ENCODE data around the gene STAMBP. TPM values are rescaled to one million over a fixed set of nuclear protein-coding genes. Genes with fewer than 3 reads are reported as not detected.
A peak's percentile ranks its signal among the peaks of the same experiment; 100 is the strongest.

STAMBP gene
- total and polyA plus RNA-seq, 2 donors (not counting 3 experiments of a cell fraction or from before 2014, with no cell fraction given) = 18.0 to 21.3 TPM

DNA sequence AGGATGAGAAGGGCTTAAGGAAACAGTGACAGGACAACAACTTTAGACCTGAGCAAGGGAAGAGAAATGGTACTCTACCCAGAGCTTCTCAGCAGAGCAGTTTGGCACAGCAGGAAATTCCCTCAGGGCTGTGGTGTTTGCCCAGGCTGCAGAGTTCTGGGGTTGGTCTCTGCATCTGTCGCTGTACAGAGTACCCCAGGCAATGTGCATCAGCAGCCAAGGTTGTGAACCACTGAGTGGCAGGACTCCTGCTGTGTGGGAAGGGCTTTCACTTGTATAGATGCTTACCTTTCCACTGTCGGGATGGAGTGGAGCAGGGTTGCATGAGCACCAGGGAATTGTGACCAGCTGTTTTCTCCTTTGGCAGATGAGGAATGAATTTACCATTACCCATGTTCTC is 21.2 kb downstream of the STAMBP start:
- H3K4me2 ChIP-seq (ENCODE audit: insufficient read depth, low read length) = no peak overlapping the region
- DNase-seq (ENCODE audit: low read depth, low spot score) (no peak), FAIRE-seq (no peak)
- ChIA-PET POLR2A (no interaction called here), CTCF (no interaction called here)
- no TSS peak for BruUV-seq (replicated peaks)
- H4K20me1 ChIP-seq (replicated peaks; ENCODE audit: control insufficient read depth, extremely low read depth, insufficient read depth, low read length) = no peaks in the 10 kb centered on the region
- no peaks in the 10 kb centered on the region for H3K27me3 ChIP-seq (ENCODE audit: control insufficient read depth in 2 of 2, insufficient read depth in 2 of 2, low read length in 2 of 2)
- H3K79me2 ChIP-seq (ENCODE audit: control insufficient read depth, insufficient read depth, low read length) = no peaks in the 10 kb centered on the region
- peaks cover 0 to 16% of the 10 kb centered on the region in 2 experiments for H3K36me3 ChIP-seq (ENCODE audit: control insufficient read depth in 2 of 2, extremely low read depth in 1 of 2, insufficient read depth in 2 of 2, low read length in 2 of 2)
- H2AFZ ChIP-seq (ENCODE audit: low read depth, low read length) = no peak overlapping the region
- H3K27ac ChIP-seq (ENCODE audit: insufficient read depth, low read depth, low read length) = no peak overlapping the region
- no peak overlapping the region for H3K9ac ChIP-seq (replicated peaks; ENCODE audit: extremely low read depth, insufficient read depth, low read length)
- H3K9me1 ChIP-seq (replicated peaks; ENCODE audit: control insufficient read depth, extremely low read depth, insufficient read depth, low read length) = no peaks in the 10 kb centered on the region
- peaks cover 9% of the 10 kb centered on the region for H3K4me1 ChIP-seq (ENCODE audit: control insufficient read depth, extremely low read depth, insufficient read depth, low read length)
- intact Hi-C loops (cut with micrococcal nuclease) (no loop called here), dilution Hi-C loops (cut with MboI; ENCODE audit: extremely low pct_ligation_motif_present, low sequenced_read_pairs) (no loop called here)
- H3K9me3 ChIP-seq (replicated peaks; ENCODE audit: control insufficient read depth, insufficient read depth, low read length) = no peaks in the 10 kb centered on the region
- TF ChIP-seq POLR2A (IDR thresholded peaks at IDR 0.05; ENCODE audit: low read depth, low read length) (no peak), EZH2 (IDR thresholded peaks at IDR 0.05; ENCODE audit: borderline replicate concordance, low read depth, low read length, severe bottlenecking) (no peak), FOS (IDR thresholded peaks at IDR 0.05; ENCODE audit: borderline replicate concordance, insufficient read depth, low read length) (no peak), GATA2 (IDR thresholded peaks at IDR 0.05; ENCODE audit: insufficient read depth, insufficient read length, low read depth, low read length) (no peak)
- H3K4me3 ChIP-seq (replicated peaks in 1 of 3; ENCODE audit: insufficient read depth in 1 of 3, low read depth in 1 of 3, low read length in 3 of 3) = no peak overlapping the region

DNA sequence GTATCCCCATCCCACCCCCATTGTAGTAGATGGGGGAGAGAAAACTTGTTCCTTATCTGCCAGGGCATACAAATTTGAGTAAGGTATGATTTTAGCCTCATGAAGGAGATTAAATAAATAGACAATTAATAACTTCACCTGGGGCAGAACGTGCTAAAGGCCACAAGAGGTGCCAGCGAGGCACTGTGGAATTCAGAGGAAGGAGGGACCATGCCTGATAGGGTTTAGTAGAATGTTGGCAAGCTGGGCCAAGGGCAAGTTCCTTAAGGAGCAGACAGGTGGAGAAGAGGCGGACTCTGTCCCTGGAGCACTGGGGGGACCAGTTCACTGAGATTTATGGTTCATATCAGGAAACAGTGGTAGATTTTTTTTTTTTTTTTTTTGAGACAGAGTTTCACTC is 22.5 kb downstream of the STAMBP start:
- H3K27ac ChIP-seq (ENCODE audit: insufficient read depth, low read depth, low read length) = no peak overlapping the region
- no TSS peak for BruUV-seq (replicated peaks)
- no peaks in the 10 kb centered on the region for H3K9me3 ChIP-seq (replicated peaks; ENCODE audit: control insufficient read depth, insufficient read depth, low read length)
- CTCF ChIA-PET = no interaction called here
- peaks cover 0 to 15% of the 10 kb centered on the region in 2 experiments for H3K36me3 ChIP-seq (ENCODE audit: control insufficient read depth in 2 of 2, extremely low read depth in 1 of 2, insufficient read depth in 2 of 2, low read length in 2 of 2)
- intact Hi-C loops (cut with micrococcal nuclease) = no loop called here
- H4K20me1 ChIP-seq (replicated peaks; ENCODE audit: control insufficient read depth, extremely low read depth, insufficient read depth, low read length) = no peaks in the 10 kb centered on the region
- H2AFZ ChIP-seq (ENCODE audit: low read depth, low read length) = no peak overlapping the region
- TF ChIP-seq POLR2A (IDR thresholded peaks at IDR 0.05; ENCODE audit: low read depth, low read length) = no peak
- no peak for TF ChIP-seq FOS (IDR thresholded peaks at IDR 0.05; ENCODE audit: borderline replicate concordance, insufficient read depth, low read length)
- TF ChIP-seq, protein P1, sequence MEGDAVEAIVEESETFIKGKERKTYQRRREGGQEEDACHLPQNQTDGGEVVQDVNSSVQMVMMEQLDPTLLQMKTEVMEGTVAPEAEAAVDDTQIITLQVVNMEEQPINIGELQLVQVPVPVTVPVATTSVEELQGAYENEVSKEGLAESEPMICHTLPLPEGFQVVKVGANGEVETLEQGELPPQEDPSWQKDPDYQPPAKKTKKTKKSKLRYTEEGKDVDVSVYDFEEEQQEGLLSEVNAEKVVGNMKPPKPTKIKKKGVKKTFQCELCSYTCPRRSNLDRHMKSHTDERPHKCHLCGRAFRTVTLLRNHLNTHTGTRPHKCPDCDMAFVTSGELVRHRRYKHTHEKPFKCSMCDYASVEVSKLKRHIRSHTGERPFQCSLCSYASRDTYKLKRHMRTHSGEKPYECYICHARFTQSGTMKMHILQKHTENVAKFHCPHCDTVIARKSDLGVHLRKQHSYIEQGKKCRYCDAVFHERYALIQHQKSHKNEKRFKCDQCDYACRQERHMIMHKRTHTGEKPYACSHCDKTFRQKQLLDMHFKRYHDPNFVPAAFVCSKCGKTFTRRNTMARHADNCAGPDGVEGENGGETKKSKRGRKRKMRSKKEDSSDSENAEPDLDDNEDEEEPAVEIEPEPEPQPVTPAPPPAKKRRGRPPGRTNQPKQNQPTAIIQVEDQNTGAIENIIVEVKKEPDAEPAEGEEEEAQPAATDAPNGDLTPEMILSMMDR (IDR thresholded peaks at IDR 0.05; ENCODE audit: extremely low read depth in 1 of 2, insufficient read depth in 1 of 2, low read depth in 1 of 2, low read length in 2 of 2) = peak; percentile 9 to 25
- no peak for TF ChIP-seq EZH2 (IDR thresholded peaks at IDR 0.05; ENCODE audit: borderline replicate concordance, low read depth, low read length, severe bottlenecking)
- TF ChIP-seq, protein P2, sequence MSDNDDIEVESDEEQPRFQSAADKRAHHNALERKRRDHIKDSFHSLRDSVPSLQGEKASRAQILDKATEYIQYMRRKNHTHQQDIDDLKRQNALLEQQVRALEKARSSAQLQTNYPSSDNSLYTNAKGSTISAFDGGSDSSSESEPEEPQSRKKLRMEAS (IDR thresholded peaks at IDR 0.05; ENCODE audit: insufficient read depth, insufficient read length) = no peak
- no peak for TF ChIP-seq MYC (IDR thresholded peaks at IDR 0.05; ENCODE audit: low read depth, low read length)
- no peak for TF ChIP-seq GATA2 (IDR thresholded peaks at IDR 0.05; ENCODE audit: insufficient read depth, insufficient read length, low read depth, low read length)
- H3K27me3 ChIP-seq (ENCODE audit: control insufficient read depth in 2 of 2, insufficient read depth in 2 of 2, low read length in 2 of 2) = no peaks in the 10 kb centered on the region
- no peak overlapping the region for H3K9ac ChIP-seq (replicated peaks; ENCODE audit: extremely low read depth, insufficient read depth, low read length)
- no peak for DNase-seq (ENCODE audit: low read depth, low spot score)
- POLR2A ChIA-PET = interaction anchor here (0.7 kb wide), 1 partner anchor 137 kb away, joined by 3 read pairs; no protein-coding TSS in a partner anchor
- no peak overlapping the region for H3K4me3 ChIP-seq (replicated peaks in 1 of 3; ENCODE audit: insufficient read depth in 1 of 3, low read depth in 1 of 3, low read length in 3 of 3)
- H3K9me1 ChIP-seq (replicated peaks; ENCODE audit: control insufficient read depth, extremely low read depth, insufficient read depth, low read length) = no peaks in the 10 kb centered on the region
- dilution Hi-C loops (cut with MboI; ENCODE audit: extremely low pct_ligation_motif_present, low sequenced_read_pairs) = no loop called here
- no peak for FAIRE-seq
- no peaks in the 10 kb centered on the region for H3K79me2 ChIP-seq (ENCODE audit: control insufficient read depth, insufficient read depth, low read length)
- no peak overlapping the region for H3K4me2 ChIP-seq (ENCODE audit: insufficient read depth, low read length)
- peaks cover 9% of the 10 kb centered on the region for H3K4me1 ChIP-seq (ENCODE audit: control insufficient read depth, extremely low read depth, insufficient read depth, low read length)
